ENCODE results near the gene TMED4.

Gene TMED4

GRCh38 chr7:44607141-44608068 is 25.4 kb upstream of the TMED4 start:
- Histone ChIP-seq H3K9me3 (ENCODE audit: severe bottlenecking) (no peaks in the 10 kb centered on the region), H3K4me1 (ENCODE audit: insufficient read depth, poor library complexity, severe bottlenecking) (peaks cover 7% of the 10 kb centered on the region), H3K36me3 (ENCODE audit: low read depth) (peaks cover 12% of the 10 kb centered on the region), H3K4me3 (ENCODE audit: severe bottlenecking) (peak overlapping the region; percentile 87), H3K27me3 (ENCODE audit: insufficient read depth, poor library complexity, severe bottlenecking) (no peaks in the 10 kb centered on the region), H3K27ac (ENCODE audit: poor library complexity, severe bottlenecking) (peak overlapping the region; percentile 63)
- ATAC-seq (ENCODE audit: low read depth) (no peak; the same call in 2 of the 3 replicates), DNase-seq (ENCODE audit: low spot score) (no peak)
- no peak for TF ChIP-seq CTCF (IDR thresholded peaks at IDR 0.05; ENCODE audit: poor library complexity, severe bottlenecking)

GRCh38 chr7:44606341-44607140 is 24.5 kb upstream of the TMED4 start, which contains the start of gene OGDH:
Gene OGDH (plus strand): TSS chr7:44606627. CDS start chr7:44624344, 17,717 bp downstream.
- no peak for TF ChIP-seq CTCF (IDR thresholded peaks at IDR 0.05; ENCODE audit: poor library complexity, severe bottlenecking)
- peak; percentile 98 for ATAC-seq (ENCODE audit: low read depth)
- Histone ChIP-seq H3K9me3 (ENCODE audit: severe bottlenecking) (no peaks in the 10 kb centered on the region), H3K4me1 (ENCODE audit: insufficient read depth, poor library complexity, severe bottlenecking) (peaks cover 7% of the 10 kb centered on the region), H3K36me3 (ENCODE audit: low read depth) (peaks cover 12% of the 10 kb centered on the region), H3K27me3 (ENCODE audit: insufficient read depth, poor library complexity, severe bottlenecking) (no peaks in the 10 kb centered on the region), H3K4me3 (ENCODE audit: severe bottlenecking) (peak within 1 kb of the TSS; percentile 87), H3K27ac (ENCODE audit: poor library complexity, severe bottlenecking) (peak within 1 kb of the TSS; percentile 63)
- DNase-seq (ENCODE audit: low spot score) = peak; percentile 98

- Histone ChIP-seq H3K36me3 (ENCODE audit: low read depth) (peaks cover 12% of the 10 kb centered on the region), H3K27ac (ENCODE audit: poor library complexity, severe bottlenecking) (no peak overlapping the region), H3K4me1 (ENCODE audit: insufficient read depth, poor library complexity, severe bottlenecking) (peaks cover 7% of the 10 kb centered on the region), H3K27me3 (ENCODE audit: insufficient read depth, poor library complexity, severe bottlenecking) (no peaks in the 10 kb centered on the region), H3K4me3 (ENCODE audit: severe bottlenecking) (no peak overlapping the region), H3K9me3 (ENCODE audit: severe bottlenecking) (no peaks in the 10 kb centered on the region)
- no peak for TF ChIP-seq CTCF (IDR thresholded peaks at IDR 0.05; ENCODE audit: poor library complexity, severe bottlenecking)
- ATAC-seq (ENCODE audit: low read depth) = no peak
- no peak for DNase-seq (ENCODE audit: low spot score)
Measured at GRCh38 chr7:44604941-44605340, 22.9 kb upstream of the TMED4 start.

- Histone ChIP-seq H3K9me3 (ENCODE audit: severe bottlenecking) (no peaks in the 10 kb centered on the region), H3K36me3 (ENCODE audit: low read depth) (peaks cover 8% of the 10 kb centered on the region), H3K4me1 (ENCODE audit: insufficient read depth, poor library complexity, severe bottlenecking) (no peaks in the 10 kb centered on the region), H3K4me3 (ENCODE audit: severe bottlenecking) (no peak overlapping the region), H3K27me3 (ENCODE audit: insufficient read depth, poor library complexity, severe bottlenecking) (no peaks in the 10 kb centered on the region), H3K27ac (ENCODE audit: poor library complexity, severe bottlenecking) (no peak overlapping the region)
- DNase-seq (ENCODE audit: low spot score) (no peak), ATAC-seq (ENCODE audit: low read depth) (no peak)
- TF ChIP-seq CTCF (IDR thresholded peaks at IDR 0.05; ENCODE audit: poor library complexity, severe bottlenecking) = no peak
Measured at GRCh38 chr7:44603193-44603592, 21.2 kb upstream of the TMED4 start.

Measured in RWPE2 (cell line).